Thyroid gland (tissue), 4 donors: ENCODE measurements around the gene TNFAIP8L2.

Experiments used
- CTCF ChIP-seq, 6 experiments: fragments of 200-600 bp in 3 of 6; fragments of 450-650 bp in 3 of 6; sonication (generic) in 3 of 6; IDR thresholded peaks; one replicate each; pipeline ENCODE4 v1.5.1; 2016 to 2019; ENCODE audit warnings: antibody characterized with exemption in 6 of 6, mild to moderate bottlenecking in 2 of 6, inconsistent platforms in 1 of 6, moderate library complexity in 1 of 6
- POLR2A ChIP-seq, 2 donors: fragments of 450-650 bp; IDR thresholded peaks; one replicate each; pipeline ENCODE4 v1.6.1; 2017; ENCODE audit warnings: antibody characterized with exemption in 2 of 2, mild to moderate bottlenecking in 2 of 2, moderate library complexity in 1 of 2

- no peak for TF ChIP-seq CTCF (IDR thresholded peaks at IDR 0.05)
- TF ChIP-seq POLR2A (IDR thresholded peaks at IDR 0.05), result no peak
Observed at GRCh38 chr1:151184211-151184610, 27.8 kb downstream of the TNFAIP8L2 start.
